PC-9 (cell line): ENCODE data around the gene MAP2K5. TPM values are rescaled to one million over a fixed set of nuclear protein-coding genes. Genes with fewer than 3 reads are reported as not detected.

Experiments used
- BruUV-seq: library from RNA; stranded (reverse); fragments of 400-500 nt; replicated peaks from 2 replicates; lab custom pipeline; 2021; lab: Mats Ljungman, UMichigan
- CTCF ChIA-PET: fragments of 300-600 bp; sonication (Branson Sonifier 250); formaldehyde crosslinking; loops from one replicate; lab custom pipeline; 2022; ENCODE audit warnings: antibody characterized with exemption; lab: Charles Lee
- POLR2A ChIA-PET: fragments of 300-600 bp; sonication (Branson Sonifier 250); formaldehyde crosslinking; loops from one replicate; lab custom pipeline; 2022; ENCODE audit warnings: antibody characterized with exemption; ENCODE audit not compliant: unreplicated experiment; lab: Charles Lee
- DNase-seq, 2 experiments: peaks; one replicate each; pipeline versions ENCODE4 v3.0.0 to v3.0.0-alpha.2; 2015 to 2022; ENCODE audit warnings: mixed read lengths in 1 of 2
- H2AFZ ChIP-seq: fragments of 200-600 bp; sonication (generic); 2 replicates; pipeline ENCODE4 v1.8.1; 2017; ENCODE audit warnings: antibody characterized with exemption
- H3F3A ChIP-seq: fragments of 200-600 bp; sonication (generic); 2 replicates; pipeline ENCODE4 v1.8.1; 2017; ENCODE audit warnings: antibody characterized with exemption, mild to moderate bottlenecking, low read depth; ENCODE audit not compliant: insufficient read depth
- H3K27ac ChIP-seq: fragments of 200-600 bp; sonication (generic); 2 replicates; pipeline ENCODE4 v1.6.1; 2016; ENCODE audit warnings: mixed run types
- H3K27me3 ChIP-seq: fragments of 200-600 bp; sonication (generic); 2 replicates; pipeline ENCODE4 v1.6.1; 2016; ENCODE audit warnings: low read depth, mixed run types; ENCODE audit not compliant: insufficient read depth
- H3K36me3 ChIP-seq: fragments of 200-600 bp; sonication (generic); 2 replicates; pipeline ENCODE4 v1.6.1; 2016; ENCODE audit warnings: low read depth, mixed run types
- H3K4me1 ChIP-seq: fragments of 200-600 bp; sonication (generic); replicated peaks from 2 replicates; pipeline ENCODE4 v1.6.1; 2016; ENCODE audit warnings: mixed run types; ENCODE audit not compliant: insufficient read depth
- H3K4me2 ChIP-seq: fragments of 200-600 bp; sonication (generic); 2 replicates; pipeline ENCODE4 v1.6.1; 2017; ENCODE audit warnings: mixed run types
- H3K4me3 ChIP-seq: fragments of 200-600 bp; sonication (generic); 2 replicates; pipeline ENCODE4 v1.6.1; 2016; ENCODE audit warnings: mixed run types
- H3K79me2 ChIP-seq: fragments of 200-600 bp; sonication (generic); 2 replicates; pipeline ENCODE4 v1.6.1; 2017; ENCODE audit warnings: low read depth, mixed run types
- H3K9me2 ChIP-seq: fragments of 200-600 bp; sonication (generic); 2 replicates; pipeline ENCODE4 v1.8.1; 2017; ENCODE audit warnings: mild to moderate bottlenecking; ENCODE audit not compliant: insufficient read depth
- H3K9me3 ChIP-seq: fragments of 200-600 bp; sonication (generic); 2 replicates; pipeline ENCODE4 v1.8.1; 2016; ENCODE audit warnings: low read depth; ENCODE audit not compliant: insufficient read depth
- H4K20me1 ChIP-seq: fragments of 200-600 bp; sonication (generic); 2 replicates; pipeline ENCODE4 v1.8.1; 2017; ENCODE audit not compliant: insufficient read depth
- EZH2 ChIP-seq: fragments of 200-600 bp; sonication (generic); IDR thresholded peaks from 2 replicates; pipeline ENCODE4 v1.8.0; 2017; ENCODE audit warnings: antibody characterized with exemption, low read depth
- intact Hi-C: fragments of 100-400 bp; cut with micrococcal nuclease; formaldehyde crosslinking; loops from one replicate; pipeline ENCODE4 v1.10.0; 2022; ENCODE audit not compliant: unreplicated experiment
- total RNA-seq: library from RNA; stranded (reverse); gene quantifications from 2 replicates; pipeline ENCODE4 v1.2.3, GENCODE V29; 2021
- TF ChIP-seq, protein P1 (sequence below): fragments of 200-600 bp; sonication (generic); conservative IDR thresholded peaks from 2 replicates; pipeline ENCODE4 v1.6.1; 2017; ENCODE audit warnings: mixed run types, antibody characterized with exemption, mild to moderate bottlenecking, moderate library complexity

MAP2K5 gene
- total RNA-seq, 1 experiment from 2014 or later, result 26.9 TPM

DNA sequence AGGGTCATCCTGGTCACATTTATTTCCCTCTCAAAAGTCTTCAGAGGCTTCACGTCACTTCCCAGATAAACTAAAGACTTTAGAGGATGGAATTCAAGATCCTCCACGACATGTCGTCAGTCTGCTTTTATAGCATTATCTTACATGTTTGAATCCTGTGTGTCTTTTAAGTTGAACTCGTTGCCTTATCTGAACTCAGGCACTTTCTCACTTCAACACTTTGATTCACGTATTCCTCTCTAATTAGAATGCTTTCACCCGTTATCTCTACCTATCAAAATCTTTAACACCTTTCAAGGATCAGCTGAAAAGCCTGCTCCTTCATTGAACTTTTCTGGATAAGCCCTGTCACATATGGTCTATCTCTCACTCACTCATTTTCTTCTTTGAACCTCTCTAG is 97.1 kb downstream of the MAP2K5 start:
- intact Hi-C loops, result no loop called here
- H3K9me3 ChIP-seq, result no peaks in the 10 kb centered on the region
- DNase-seq, result no peak
- ChIA-PET POLR2A (no interaction called here), CTCF (no interaction called here)
- no peaks in the 10 kb centered on the region for H3K9me2 ChIP-seq
- H3K27ac ChIP-seq, result no peak overlapping the region
- H3K4me1 ChIP-seq, result no peaks in the 10 kb centered on the region
- H3K36me3 ChIP-seq, result no peaks in the 10 kb centered on the region
- TF ChIP-seq, protein P1, sequence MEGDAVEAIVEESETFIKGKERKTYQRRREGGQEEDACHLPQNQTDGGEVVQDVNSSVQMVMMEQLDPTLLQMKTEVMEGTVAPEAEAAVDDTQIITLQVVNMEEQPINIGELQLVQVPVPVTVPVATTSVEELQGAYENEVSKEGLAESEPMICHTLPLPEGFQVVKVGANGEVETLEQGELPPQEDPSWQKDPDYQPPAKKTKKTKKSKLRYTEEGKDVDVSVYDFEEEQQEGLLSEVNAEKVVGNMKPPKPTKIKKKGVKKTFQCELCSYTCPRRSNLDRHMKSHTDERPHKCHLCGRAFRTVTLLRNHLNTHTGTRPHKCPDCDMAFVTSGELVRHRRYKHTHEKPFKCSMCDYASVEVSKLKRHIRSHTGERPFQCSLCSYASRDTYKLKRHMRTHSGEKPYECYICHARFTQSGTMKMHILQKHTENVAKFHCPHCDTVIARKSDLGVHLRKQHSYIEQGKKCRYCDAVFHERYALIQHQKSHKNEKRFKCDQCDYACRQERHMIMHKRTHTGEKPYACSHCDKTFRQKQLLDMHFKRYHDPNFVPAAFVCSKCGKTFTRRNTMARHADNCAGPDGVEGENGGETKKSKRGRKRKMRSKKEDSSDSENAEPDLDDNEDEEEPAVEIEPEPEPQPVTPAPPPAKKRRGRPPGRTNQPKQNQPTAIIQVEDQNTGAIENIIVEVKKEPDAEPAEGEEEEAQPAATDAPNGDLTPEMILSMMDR, result no peak
- no peak for TF ChIP-seq EZH2
- no peaks in the 10 kb centered on the region for H3K27me3 ChIP-seq
- no peak overlapping the region for H3K4me2 ChIP-seq
- no peaks in the 10 kb centered on the region for H3F3A ChIP-seq
- H2AFZ ChIP-seq, result no peak overlapping the region
- no TSS peak for BruUV-seq
- H3K4me3 ChIP-seq, result no peak overlapping the region
- no peaks in the 10 kb centered on the region for H3K79me2 ChIP-seq
- no peaks in the 10 kb centered on the region for H4K20me1 ChIP-seq

DNA sequence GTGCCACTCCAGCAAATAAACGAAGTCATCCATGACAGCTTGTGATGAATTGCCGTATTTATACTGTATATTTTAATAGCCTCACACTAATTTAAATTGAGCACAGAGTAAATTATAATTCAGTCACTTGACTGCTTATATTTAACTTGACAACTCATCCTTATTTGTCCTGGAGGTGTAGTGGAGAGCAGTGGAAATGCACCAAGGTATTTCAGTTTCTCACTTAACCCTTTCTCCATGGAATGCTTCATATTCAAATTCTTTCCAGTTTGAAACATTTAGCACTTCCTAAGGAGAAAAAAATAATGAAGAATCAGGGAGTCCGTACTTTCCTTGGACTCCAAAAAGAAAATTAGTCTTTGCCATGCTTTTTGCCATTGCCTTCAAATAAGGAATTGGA is 99.0 kb downstream of the MAP2K5 start:
- Histone ChIP-seq H3K27me3 (no peaks in the 10 kb centered on the region), H3K4me3 (no peak overlapping the region), H3K9me3 (no peaks in the 10 kb centered on the region), H3K4me1 (no peaks in the 10 kb centered on the region), H3K9me2 (no peaks in the 10 kb centered on the region), H3K27ac (no peak overlapping the region), H3K79me2 (no peaks in the 10 kb centered on the region), H3F3A (no peaks in the 10 kb centered on the region), H3K4me2 (no peak overlapping the region), H4K20me1 (no peaks in the 10 kb centered on the region), H2AFZ (no peak overlapping the region), H3K36me3 (no peaks in the 10 kb centered on the region)
- ChIA-PET POLR2A (no interaction called here), CTCF (no interaction called here)
- no TSS peak for BruUV-seq
- intact Hi-C loops, result no loop called here
- TF ChIP-seq, protein P1, result no peak
- TF ChIP-seq EZH2, result no peak
- no peak for DNase-seq

DNA sequence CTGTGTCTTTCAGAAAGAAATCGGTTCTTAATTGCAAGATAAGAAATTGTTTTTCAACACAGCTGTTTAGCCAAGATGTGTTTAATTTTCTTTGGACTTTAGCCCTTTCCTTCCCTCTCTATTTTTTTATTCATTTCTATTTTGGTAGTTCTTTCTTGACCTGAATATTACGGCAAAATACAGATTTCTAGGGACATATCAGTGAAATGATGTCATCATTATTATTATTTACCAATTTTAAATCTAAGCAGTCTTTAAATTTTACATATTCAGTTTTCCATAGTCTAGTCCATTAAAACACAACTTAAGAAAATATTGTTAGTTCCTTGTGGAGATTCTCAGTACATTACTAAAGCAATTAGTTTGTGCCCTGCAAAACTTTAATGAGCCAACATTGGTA is 104.3 kb downstream of the MAP2K5 start:
- Histone ChIP-seq H3K27me3 (no peaks in the 10 kb centered on the region), H4K20me1 (no peaks in the 10 kb centered on the region), H3K4me2 (no peak overlapping the region), H3K4me3 (no peak overlapping the region), H3K4me1 (no peaks in the 10 kb centered on the region), H3K27ac (no peak overlapping the region), H3F3A (no peaks in the 10 kb centered on the region), H2AFZ (no peak overlapping the region), H3K9me3 (no peaks in the 10 kb centered on the region), H3K9me2 (no peaks in the 10 kb centered on the region), H3K36me3 (peaks cover 5% of the 10 kb centered on the region; the same call in 1 of the 2 replicates), H3K79me2 (no peaks in the 10 kb centered on the region)
- CTCF ChIA-PET, result no interaction called here
- POLR2A ChIA-PET, result no interaction called here
- no TSS peak for BruUV-seq
- DNase-seq, result no peak
- TF ChIP-seq, protein P1, result no peak
- TF ChIP-seq EZH2, result no peak
- intact Hi-C loops, result no loop called here
